Tibial nerve (tissue), 3 donors: ENCODE data around the gene GNG7.

Source experiments
- POLR2A ChIP-seq, 2 donors: fragments of 450-650 bp; IDR thresholded peaks; one replicate each; pipeline ENCODE4 v1.6.1; 2017; ENCODE audit warnings: antibody characterized with exemption in 2 of 2, mild to moderate bottlenecking in 2 of 2, moderate library complexity in 2 of 2
- TF ChIP-seq, protein P1 (sequence below), 5 experiments: fragments of 200-600 bp in 3 of 5; fragments of 450-650 bp in 2 of 5; sonication (generic) in 3 of 5; IDR thresholded peaks; one replicate each; pipeline ENCODE4 v1.5.1; 2016 to 2019; ENCODE audit warnings: antibody characterized with exemption in 5 of 5, mild to moderate bottlenecking in 3 of 5, moderate library complexity in 2 of 5

- TF ChIP-seq, protein P1, sequence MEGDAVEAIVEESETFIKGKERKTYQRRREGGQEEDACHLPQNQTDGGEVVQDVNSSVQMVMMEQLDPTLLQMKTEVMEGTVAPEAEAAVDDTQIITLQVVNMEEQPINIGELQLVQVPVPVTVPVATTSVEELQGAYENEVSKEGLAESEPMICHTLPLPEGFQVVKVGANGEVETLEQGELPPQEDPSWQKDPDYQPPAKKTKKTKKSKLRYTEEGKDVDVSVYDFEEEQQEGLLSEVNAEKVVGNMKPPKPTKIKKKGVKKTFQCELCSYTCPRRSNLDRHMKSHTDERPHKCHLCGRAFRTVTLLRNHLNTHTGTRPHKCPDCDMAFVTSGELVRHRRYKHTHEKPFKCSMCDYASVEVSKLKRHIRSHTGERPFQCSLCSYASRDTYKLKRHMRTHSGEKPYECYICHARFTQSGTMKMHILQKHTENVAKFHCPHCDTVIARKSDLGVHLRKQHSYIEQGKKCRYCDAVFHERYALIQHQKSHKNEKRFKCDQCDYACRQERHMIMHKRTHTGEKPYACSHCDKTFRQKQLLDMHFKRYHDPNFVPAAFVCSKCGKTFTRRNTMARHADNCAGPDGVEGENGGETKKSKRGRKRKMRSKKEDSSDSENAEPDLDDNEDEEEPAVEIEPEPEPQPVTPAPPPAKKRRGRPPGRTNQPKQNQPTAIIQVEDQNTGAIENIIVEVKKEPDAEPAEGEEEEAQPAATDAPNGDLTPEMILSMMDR (IDR thresholded peaks at IDR 0.05), result no peak
- TF ChIP-seq POLR2A (IDR thresholded peaks at IDR 0.05), result no peak
Measured at GRCh38 chr19:2594319-2594718, 108.2 kb downstream of the GNG7 start.
